Cortex of kidney (tissue), 1 donor: ENCODE data around the gene ATAD2B.
"Not testable (repeated sequence)": the region's sequence is repeated elsewhere in the genome, so short reads cannot be mapped to it uniquely, and the experiment has no call there.

Experiments
- DNase-seq: peaks from one replicate; lab custom pipeline; 2025; lab: John Stamatoyannopoulos, UW

The ATAD2B gene

DNA sequence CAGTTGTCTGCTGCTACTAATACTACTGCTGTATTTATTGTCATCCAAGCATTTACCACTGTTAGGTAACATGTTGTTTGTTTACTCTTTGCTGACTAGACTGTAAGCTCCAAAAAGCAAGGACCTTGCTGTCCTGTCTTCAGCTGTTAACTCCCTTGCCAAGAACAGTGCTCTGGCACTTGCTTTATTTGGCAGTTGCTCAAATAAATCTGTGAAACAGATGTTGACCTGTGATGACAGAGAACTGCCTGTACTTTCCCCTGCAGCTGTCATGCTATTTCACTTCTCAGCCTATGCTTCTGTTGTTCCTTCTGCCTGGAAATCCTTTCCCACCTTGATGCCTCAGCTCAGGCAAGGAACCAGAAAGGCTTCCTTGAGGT, 181.2 kb downstream of the ATAD2B start:
- no peak for DNase-seq

DNA sequence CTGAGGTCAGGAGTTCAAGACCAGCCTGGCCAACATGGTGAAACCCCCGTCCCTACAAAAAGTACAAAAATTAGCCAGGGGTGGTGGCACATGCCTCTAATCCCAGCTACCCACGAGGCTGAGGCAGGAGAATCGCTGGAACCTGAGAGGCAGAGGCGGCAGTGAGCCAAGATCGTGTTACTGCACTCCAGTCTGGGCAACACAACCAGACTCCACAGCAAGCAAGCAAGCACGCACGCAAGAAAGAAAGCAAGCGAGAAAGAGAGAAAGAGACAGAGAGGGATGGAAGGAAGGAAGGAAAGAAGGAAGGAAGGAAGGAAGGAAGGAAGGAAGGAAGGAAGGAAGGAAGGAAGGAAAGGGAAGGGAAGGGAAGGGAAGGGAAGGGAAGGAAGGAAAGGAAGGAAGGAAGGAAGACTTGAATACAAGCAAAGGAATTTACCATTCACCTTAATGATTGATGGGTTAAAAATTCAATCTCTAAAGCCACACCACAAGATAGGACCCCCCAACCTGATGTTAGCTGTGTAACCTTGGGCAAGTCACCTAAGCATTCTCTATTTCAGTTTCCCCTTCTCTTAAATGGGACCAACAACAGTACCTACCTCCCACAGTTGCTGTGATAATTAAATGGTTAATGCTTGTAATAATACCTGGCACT, 181.7 kb downstream of the ATAD2B start:
- no peak for DNase-seq

DNA sequence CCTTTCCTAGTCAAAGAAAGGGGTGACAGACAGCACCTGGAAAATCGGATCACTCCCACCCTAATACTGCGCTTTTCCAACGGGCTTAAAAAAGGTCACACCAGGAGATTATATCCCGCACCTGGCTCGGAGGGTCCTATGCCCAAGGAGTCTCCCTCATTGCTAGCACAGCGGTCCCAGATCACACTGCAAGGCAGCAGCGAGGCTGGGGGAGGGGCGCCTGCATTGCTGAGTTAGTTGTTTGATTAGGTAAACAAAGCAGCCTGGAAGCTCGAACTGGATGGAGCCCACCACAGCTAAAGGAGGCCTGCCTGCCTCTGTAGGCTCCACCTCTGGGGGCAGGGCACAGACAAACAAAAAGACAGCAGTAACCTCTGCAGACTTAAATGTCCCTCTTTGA, 190.1 kb downstream of the ATAD2B start:
- not testable (repeated sequence) for DNase-seq

- no peak for DNase-seq
Observed at GRCh38 chr2:23734416-23734815, 192.5 kb downstream of the ATAD2B start.

GRCh38 chr2:23723029-23723428, 203.9 kb downstream of the ATAD2B start:
- not testable (repeated sequence) for DNase-seq

GRCh38 chr2:23722255-23722654, 204.7 kb downstream of the ATAD2B start:
- no peak for DNase-seq

- no peak for DNase-seq
Observed at GRCh38 chr2:23721454-23721826, 205.5 kb downstream of the ATAD2B start.

DNA sequence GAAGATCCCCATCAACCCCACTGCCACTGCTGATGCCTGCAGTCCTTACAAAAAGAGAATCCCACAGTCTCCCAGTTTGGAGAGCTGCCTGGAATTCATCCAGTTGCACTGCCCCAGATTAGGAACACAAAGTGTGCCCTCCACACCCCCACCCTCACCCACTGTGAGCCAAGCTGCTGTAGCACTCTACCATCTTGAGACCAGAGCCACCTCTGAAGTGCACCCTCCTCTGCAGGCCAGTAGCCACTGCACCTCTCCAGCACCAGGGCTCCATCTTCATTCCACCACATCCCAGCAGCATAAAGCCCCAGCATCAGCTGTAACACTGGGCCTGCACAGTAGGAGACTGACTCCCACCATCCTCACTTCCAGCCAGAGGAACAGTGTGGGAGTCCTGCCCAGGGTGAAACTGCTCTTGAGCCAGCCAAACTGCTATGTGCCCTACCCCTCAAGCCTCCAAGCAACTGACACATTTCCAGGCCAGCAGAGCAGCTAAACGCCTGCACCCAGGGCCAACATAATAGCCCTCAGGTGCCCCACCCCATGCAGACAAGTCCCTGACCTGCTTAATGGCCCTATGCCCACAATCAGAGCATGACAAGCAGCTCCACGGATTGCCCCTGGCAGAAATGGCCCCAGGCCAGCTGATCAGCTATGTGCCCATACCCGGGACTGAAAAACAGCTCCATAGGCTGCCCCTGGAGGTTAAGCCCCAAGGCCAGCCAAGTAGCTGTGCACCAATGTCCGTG, 206.0 kb downstream of the ATAD2B start:
- DNase-seq = no peak

- DNase-seq = no peak
Observed at GRCh38 chr2:23719716-23720115, 207.2 kb downstream of the ATAD2B start.

DNA sequence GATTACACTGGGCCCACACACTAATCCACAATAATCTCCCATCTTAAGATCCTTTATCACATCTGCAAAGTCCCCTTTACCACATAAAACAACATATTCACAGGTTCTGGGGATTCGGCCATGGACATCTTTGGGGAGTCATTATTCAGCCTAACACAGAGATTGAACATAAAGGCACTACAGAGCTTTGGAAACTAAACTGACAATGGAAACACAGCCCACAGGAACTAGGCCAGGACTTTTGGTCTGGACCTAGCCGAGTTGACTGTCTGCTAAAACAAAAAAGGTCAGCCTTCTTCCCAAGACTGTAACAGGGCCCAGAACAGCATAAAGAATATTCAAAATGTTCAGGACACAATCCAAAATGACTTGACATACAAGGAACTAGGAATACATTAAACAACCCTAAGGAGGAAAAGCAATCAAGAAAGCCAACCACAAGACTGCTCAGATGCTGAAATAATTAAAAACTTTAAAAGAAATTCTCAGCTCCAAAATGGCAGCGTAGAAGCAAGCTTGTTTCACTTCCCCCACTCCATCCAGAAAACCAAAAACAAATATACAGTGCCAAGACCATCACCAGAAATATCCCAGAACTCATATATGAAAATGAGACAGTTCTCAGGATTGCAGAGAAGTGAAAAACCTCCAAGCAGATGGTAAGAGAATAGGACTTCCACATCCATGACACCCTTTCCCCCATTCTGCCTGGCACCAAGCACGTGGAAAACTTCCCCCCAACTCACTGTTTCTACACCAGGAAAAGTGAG, 207.8 kb downstream of the ATAD2B start:
- DNase-seq = no peak

DNA sequence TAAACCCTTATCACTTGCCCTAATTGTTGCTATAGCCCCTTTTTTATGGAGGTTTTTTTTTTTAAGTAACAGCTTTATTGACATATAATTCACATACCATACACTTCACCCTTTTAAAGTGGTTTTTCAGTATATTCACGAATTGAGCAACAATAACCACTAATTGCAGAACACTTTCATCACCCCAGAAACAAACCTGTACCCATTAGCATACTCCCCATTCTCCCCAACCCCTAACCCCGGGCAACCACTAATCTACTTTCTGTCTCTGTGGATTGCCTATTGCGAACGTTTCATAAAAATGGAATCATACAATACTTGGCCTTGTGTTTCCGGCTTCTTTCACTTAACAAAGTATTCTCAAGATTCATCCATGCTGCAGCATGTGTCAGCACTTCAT, 213.6 kb downstream of the ATAD2B start:
- DNase-seq = no peak

DNA sequence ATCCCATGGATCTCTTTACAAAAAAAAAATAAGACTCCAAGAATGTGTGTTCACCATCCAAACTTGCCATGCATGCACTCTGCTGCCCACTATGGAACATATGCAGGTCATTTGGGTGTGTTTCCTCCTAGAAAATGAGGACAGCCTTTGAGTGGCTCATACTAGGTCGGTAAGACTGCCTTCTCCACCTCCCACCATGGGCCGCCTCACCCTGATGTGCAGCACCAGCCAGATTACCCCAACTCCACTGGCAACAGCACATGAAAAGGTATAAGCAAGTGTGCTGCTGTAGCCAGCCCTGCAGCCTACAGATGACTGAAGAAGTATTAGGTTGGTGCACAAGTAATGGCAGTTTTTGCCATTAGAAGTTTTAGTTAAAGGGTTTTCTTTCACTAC, 214.2 kb downstream of the ATAD2B start:
- no peak for DNase-seq

DNA sequence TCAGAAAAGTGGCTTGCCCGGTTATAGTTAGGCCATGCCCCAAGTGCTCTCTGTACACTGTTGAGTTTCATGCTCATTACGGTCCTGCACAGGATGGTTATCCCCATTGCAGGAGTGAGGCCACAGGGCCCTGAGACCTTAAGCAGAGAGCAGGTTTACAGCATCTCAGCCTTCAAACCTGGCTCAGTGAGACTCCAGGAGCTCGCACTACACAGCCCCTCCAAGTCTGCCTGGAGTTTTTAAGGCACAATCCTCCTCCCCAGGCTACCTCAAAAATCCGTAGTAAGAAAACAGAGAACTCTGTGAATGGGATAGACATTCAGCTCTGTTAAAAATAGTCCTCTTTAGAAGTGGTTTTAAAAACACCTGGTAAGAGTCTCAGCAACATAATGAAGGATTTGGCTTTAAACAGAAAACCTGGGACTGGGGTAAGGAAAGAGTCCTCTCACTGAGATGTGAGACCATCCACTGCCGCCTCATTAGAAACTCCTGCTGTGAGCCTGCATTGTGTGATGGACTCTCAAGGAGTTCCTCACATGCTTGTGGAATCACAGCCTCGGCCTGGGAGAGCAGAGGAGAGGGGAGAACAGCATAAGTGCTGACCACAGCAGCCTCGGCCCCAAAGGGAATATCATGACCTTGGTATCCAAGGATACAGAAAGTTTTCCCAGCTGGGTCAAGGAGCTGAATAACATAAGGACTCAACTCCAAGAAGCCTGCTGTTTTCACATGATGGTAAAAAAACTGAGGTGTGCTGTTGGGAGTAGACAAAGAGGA, 214.8 kb downstream of the ATAD2B start:
- no peak for DNase-seq

DNA sequence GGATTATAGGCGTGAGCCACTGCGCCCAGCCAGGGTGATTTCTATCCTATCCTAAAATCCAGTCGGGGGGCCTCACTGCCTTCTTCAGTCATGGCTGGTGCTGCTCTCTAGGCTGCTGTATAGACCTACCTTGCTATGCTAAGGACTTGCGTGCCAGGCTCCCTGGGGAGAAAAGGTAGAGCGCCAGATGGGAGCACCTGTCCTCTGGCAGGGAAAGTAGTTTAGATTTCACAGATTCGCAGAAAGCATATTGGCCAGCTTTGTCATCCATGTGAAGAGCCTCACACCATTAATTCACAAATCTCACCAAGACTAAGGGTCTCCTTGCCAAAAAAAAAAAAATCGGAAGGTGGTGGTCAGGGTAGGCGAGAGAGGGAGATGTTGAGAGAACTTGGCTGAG, 217.6 kb downstream of the ATAD2B start:
- no peak for DNase-seq

GRCh38 chr2:23708771-23709170, 218.2 kb downstream of the ATAD2B start:
- no peak for DNase-seq

DNA sequence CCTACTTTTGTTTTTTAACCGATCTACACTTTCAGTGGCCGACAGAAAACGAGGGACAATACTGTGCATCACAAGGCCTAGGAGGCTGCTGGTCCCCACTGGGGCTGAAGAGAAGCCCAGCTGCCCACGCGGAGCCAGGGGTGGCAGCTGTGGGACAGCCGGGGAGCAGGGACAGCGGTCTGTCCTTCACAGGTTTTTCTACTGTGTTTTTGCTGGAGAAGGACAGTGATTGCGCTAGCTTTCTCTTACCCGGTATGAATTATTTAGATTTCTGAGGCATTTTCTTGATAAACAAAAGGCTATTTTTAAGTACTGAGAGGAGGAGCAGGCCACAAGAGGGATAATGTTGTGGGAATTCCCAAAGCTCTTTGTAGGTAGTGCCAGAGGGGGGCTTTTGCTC, 219.8 kb downstream of the ATAD2B start:
- DNase-seq = no peak

GRCh38 chr2:23706613-23707078, 220.3 kb downstream of the ATAD2B start:
- no peak for DNase-seq

DNA sequence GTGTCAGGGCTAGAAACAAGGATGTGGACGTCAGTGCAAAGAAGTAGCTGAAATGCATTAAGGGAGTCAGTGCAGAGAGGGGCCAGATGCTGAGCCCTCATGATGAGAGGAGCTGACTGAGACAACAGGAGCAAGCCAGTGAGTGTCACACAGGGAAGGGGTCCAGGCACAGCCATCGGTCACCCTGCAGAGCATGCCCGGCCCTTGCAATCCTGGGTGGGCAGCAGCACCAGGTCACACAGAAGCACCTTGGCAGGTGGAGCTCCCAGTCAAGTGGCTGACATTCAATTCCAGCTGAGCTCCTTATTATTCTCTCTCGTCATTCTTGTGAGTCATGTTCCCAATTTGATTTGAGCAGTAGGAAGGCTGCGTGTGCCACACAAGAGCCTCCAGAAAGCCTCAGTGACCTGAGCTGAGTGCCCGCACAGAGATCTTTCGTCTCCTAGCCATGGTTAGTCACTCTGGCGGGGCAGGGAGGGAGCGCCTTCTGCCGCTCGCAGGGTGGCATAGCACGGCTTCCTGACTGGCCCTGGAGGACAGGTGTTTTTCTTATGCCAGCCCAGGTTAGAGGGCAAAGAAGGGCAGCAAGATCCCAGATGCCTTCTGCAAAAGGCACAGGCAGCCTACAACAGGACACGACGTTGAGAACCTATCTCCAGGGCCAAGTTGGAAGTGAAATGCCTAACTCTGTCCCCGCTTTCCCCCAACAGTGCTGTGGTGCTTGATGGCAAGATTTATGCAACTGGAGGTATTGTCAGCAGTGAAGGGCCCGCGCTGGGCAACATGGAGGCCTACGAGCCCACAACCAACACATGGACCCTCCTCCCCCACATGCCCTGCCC, 220.9 kb downstream of the ATAD2B start:
- no peak for DNase-seq

GRCh38 chr2:23703583-23704385, 223.1 kb downstream of the ATAD2B start:
- DNase-seq = no peak

DNA sequence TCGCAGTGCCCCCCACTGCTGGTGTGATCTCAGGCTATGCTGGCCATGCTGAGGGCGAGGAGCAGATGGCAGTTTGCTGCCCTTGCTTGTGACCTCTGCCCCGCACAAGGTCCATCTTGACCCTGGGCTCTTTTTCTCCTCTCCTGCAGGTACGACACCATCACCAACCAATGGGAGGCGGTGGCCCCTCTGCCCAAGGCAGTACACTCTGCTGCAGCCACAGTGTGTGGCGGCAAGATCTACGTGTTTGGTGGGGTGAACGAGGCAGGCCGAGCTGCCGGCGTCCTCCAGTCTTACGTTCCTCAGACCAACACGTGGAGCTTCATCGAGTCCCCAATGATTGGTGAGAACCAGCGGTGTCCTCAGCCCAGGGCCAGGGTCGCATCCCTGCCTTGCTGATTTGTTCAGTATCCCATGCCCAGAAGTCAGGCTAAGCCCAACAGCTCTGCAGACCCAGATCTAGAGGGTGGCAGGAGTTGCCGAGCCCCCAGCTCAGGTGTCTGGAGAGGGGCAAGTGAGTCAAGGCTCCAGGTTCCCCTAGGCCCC, 223.8 kb downstream of the ATAD2B start:
- DNase-seq = no peak
